ENCODE data around the gene MRPL20.
"Not testable (repeated sequence)": the region's sequence is repeated elsewhere in the genome, so short reads cannot be mapped to it uniquely, and the experiment has no call there.

Gene MRPL20

GRCh38 chr1:1403653-1404052, 3.4 kb downstream of the MRPL20 start:
- DNase-seq, result no peak

DNA sequence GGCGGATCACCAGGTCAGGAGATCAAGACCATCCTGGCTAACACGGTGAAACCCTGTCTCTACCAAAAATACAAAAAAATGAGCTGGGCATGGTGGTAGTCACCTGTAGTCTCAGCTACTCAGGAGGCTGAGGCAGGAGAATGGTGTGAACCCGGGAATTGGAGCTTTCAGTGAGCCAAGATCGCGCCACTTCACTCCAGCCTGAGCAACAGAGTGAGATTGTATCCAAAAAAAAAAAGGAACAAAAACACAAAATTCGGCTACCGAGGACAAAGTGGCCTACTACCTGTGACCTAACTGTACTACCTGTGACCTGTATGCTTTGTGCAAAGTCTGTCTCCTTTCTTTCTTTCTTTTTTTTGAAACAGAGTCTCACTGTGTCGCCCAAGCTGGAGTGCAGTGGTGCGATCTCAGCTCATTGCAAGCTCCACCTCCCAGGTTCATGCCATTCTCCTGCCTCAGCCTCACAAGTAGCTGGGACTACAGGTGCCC, 4.1 kb downstream of the MRPL20 start:
- not testable (repeated sequence) for DNase-seq

GRCh38 chr1:1402072-1402900, 4.8 kb downstream of the MRPL20 start:
- no peak for DNase-seq

DNA sequence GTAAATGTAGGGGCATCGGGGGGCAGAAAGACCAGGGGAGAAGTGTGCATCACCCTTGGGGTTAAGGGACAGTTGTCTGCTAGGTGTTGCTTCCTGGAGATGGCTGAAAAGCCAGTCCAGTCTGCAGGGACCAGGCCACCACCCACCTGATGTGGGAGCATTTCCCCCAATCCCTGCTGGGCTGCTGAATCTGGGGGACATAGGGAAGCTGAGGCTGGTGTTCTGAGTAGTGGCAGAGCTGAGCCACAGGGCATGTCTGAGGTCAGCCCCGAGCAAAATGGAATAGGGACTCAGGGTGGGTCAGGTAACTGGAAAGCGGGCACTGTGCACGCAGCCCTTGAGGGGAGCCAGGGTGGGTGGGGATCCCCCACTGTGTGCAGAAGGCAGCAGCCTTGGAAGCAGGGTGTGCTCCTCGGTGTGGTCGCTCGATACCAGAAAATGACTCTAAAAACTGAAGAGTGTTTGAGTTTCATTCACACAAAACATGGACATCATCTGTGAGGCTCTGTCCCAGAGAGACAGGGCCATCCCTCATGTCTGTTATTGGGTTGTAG, 5.6 kb downstream of the MRPL20 start:
- DNase-seq, result no peak

DNA sequence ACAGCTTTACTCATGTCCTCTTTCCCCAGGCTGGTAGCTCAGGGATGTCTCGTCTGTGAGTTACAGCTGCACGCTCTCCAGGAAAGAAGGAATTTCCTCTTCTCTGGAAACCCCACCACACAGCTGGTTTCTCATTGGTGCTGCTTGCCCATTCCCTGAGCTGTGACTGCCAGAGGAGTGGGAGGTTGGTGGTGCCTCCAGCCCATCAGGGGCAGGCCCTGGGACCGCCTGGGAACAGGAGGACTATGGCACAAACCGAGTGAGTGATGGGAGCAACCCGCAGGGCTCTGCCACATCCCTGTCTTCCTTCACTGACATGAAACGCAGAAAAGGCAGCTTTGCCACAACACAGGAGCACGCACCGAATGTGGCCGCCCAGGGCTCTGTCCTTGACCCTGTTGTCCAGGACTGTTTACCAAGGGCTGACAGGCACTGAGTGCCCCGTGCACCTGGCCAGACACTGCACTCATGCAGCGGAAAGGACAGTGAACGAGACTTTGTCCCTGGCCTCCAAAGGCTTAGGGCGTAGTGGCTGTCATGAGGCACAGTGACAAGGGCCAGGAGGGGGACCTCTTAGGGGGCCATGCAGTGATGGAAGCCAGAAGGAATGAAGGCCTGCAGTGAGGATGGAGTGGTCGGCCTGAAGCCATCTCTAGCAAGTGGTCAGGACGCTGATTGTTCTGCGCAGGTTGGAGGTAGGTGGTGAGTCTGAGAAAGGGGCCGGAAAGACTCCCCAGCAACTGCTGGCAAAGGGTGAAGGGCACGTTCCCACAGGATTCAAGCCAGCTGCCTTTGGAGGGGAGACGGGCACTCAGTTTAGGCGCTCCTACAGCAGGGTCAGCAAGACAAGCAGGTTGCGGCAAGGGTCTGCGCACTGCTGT, 6.3 kb downstream of the MRPL20 start:
- no peak for DNase-seq

DNA sequence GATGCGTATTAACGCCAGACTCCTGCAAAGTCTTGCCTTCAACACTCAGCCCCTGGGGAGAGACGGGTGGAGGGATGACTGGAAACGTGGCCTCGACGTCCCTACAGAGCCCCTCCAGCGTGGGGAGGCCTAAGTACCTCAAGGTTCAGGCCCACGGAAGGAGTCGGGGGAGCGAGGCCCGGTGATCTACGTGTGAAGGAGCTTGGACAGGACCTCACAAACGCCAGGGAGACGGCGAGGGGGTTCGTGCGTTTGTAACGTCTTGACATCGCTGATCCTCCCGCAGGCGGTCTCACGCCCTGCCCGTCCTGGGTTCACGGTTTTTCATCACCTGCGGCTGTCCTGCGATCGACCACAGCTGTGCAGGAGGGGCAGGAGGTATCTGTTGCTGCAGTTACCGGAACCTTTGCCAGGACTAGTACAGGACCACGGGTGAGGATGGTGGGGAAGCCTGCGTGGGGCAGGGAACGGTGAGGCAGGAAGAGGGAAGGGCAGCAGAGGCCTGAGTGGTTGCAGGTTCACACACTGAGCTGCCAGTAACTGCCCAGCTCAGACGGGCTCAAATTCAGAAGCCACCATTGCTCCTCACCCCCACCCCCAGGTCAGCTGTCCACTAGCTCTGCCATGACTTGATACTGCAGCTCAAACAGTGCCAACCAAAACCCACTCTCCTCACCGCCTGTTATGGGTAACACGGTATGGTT, 7.1 kb downstream of the MRPL20 start:
- no peak for DNase-seq

- DNase-seq, result peak; percentile 93
These were observed 7.8 kb downstream of the MRPL20 start, which contains the start of gene CCNL2 for GRCh38 chr1:1399187-1399871. Gene CCNL2 (minus strand): TSS chr1:1399335. CDS start chr1:1399306, 29 bp downstream.

GRCh38 chr1:1398677-1399186, 8.4 kb downstream of the MRPL20 start:
- no peak for DNase-seq

DNA sequence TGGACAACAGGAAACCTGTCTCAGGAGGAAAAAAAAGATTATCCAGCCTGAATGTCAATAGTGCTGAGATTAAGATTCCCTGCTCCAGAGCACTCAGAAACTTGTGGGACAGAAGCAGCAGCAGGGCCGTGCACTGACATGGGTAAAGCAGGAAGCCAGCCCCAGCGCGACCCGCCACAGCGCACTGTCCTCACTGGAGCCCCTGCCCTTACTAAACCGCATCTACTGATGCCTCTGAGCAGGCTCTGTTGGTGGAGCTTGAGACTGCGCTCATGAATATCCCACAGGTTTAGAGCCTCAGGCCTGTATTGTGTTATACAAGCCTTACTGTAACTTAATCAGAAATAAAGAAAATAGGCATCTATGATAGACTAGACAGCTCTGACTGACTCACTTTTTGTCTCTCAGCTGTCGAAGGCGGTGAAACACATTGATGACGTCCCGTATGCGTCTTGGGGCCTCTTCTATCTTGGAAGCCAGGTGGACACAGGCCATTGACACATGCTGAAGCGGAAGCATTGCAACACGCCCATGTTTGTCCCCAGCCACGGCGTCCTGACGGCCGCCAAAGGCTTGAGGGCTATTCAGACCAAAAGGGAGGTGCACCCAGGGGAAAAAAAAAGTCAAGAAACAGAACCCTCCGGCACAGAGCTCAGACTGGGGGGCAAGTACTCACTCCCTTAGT, 9.1 kb downstream of the MRPL20 start:
- peak; percentile 12 for DNase-seq

DNA sequence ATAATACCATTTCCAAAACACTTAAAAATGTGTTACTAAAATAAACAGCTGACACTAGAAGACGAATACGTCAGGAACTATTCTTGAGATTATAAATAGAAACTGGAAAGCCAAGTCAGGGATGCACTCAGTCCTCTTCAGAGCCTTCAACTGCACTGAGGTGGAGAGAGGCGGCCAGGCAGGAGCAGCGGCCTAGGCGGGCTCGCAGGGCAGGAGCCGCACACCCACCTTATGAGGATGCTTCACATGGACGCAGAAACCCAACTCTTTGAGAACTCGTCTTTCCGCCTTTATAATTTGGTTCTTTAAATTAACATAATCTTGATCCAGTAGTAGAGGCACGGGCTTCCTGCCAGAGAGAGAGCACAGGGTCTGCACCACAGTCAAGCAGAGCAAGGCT, 11.9 kb downstream of the MRPL20 start:
- no peak for DNase-seq

GRCh38 chr1:1394116-1394515, 13.0 kb downstream of the MRPL20 start:
- DNase-seq, result no peak

- no peak for DNase-seq
These were observed 13.7 kb downstream of the MRPL20 start for GRCh38 chr1:1393428-1393827.

DNA sequence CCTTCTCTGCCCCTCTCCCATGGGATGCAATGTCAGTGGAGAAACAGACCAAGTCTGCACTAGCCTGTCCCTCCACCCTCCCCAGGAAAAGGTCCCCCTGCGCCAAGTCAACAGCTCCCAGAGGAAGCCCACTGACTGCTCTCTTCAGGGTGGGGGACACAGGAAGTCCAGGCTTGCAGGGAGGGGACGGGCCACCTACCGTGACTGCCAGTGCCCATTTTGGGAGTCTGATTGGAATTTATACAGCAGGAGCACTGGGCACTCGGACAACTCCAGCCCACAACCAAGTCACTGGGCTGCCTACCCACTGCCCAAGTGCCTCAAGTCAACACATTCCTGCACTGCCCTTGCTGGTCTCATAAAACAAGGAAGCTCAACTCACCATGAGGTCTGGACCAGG, 14.1 kb downstream of the MRPL20 start:
- no peak for DNase-seq

- no peak for DNase-seq
These were observed 15.9 kb downstream of the MRPL20 start for GRCh38 chr1:1391225-1391624.

DNA sequence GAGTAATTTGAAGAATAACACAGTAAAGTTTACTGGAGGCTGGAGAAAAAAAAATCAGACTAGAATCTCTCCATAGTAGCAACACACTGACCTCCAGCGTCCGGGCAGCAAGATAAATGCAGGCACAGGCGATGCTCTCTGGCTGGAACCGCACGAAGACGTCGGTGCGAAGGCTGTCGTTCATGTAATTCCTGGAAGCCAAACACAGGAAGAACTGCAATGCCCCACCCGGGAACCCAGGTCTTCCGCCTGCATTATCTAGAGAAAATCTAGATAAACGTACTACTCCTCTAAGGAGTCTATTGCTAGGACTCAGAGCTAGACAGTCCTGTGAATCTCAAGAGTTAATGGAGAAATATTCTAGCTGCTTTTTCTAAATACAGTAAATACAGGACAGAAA, 16.4 kb downstream of the MRPL20 start:
- no peak for DNase-seq

DNA sequence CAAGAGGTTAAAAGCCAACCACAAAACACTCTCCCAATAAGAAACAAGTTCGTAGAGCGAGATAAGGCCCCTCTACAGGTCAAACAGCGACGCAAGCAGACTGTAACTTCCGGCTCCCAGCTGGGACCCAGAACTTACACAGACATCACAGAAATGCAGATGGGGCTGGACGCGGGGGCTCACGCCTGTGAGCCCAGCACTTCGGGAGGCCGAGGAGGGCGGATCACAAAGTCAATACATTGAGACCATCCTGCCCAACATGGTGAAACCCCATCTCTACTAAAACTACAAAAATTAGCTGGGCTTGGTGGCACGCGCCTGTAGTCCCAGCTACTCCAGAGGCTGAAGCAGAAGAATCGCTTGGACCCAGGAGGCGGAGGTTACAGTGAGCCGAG, 19.0 kb downstream of the MRPL20 start:
- no peak for DNase-seq

- no peak for DNase-seq
These were observed 19.7 kb downstream of the MRPL20 start for GRCh38 chr1:1387098-1388077.

GRCh38 chr1:1385931-1386330, 21.2 kb downstream of the MRPL20 start:
- no peak for DNase-seq

GRCh38 chr1:1385339-1385738, 21.8 kb downstream of the MRPL20 start:
- DNase-seq, result not testable (repeated sequence)

DNA sequence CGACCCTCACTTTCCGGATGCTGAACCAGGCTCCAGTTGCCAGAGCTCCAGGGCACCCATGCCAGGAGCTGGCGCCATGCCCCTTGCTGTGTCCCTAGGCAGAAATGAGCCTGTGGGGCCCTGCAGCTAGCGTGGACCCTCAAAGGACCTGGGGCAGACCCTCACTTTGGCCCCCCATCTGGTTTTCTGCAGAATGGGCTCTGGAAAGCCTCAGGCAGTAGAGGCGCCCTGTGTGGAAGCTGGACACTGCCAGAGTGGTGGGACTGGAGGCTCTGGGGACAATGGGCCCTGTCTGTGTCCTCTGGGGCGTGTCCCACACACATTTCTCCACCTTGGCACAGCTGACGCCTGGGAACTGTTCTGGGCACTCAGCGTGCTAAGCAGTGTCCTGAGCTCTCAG, 25.8 kb downstream of the MRPL20 start:
- no peak for DNase-seq
